H1 (cell line): ENCODE data around the gene DCLK1. TPM values are rescaled to one million over a fixed set of nuclear protein-coding genes. Genes with fewer than 3 reads are reported as not detected.
A peak's percentile ranks its signal among the peaks of the same experiment; 100 is the strongest.

ENCODE experiments used
- CTCF ChIA-PET: fragments of 300-600 bp; sonication (Branson Sonifier 250); formaldehyde crosslinking; loops from one replicate; lab custom pipeline; 2021; ENCODE audit not compliant: partially characterized antibody; lab: Charles Lee
- POLR2A ChIA-PET: fragments of 300-600 bp; sonication (Branson Sonifier 250); formaldehyde crosslinking; loops from one replicate; lab custom pipeline; 2021; ENCODE audit warnings: inconsistent platforms; ENCODE audit not compliant: partially characterized antibody; lab: Charles Lee
- DNase-seq, 2 experiments: peaks; one replicate each; pipeline versions ENCODE4 v3.0.0 to v3.0.0-alpha.2; 2010 to 2022; ENCODE audit warnings: low spot score in 2 of 2, low read depth in 1 of 2, mixed read lengths in 1 of 2
- FAIRE-seq: peaks from 2 replicates; lab custom pipeline; 2011; peaks lifted over from hg19 to GRCh38; lab: Jason Lieb, UNC
- H2AFZ ChIP-seq: 2 replicates; pipeline ENCODE4 v1.8.1; 2012; ENCODE audit warnings: low read length, inconsistent platforms
- H2AK5ac ChIP-seq: 2 replicates; pipeline ENCODE4 v1.6.1; 2013; ENCODE audit warnings: low read depth, low read length
- H2BK120ac ChIP-seq: replicated peaks from 2 replicates; pipeline ENCODE3; 2013; ENCODE audit warnings: low read depth, low read length, inconsistent platforms
- H2BK12ac ChIP-seq: 2 replicates; pipeline ENCODE4 v1.6.1; 2013; ENCODE audit warnings: low read depth, low read length
- H2BK15ac ChIP-seq: 2 replicates; pipeline ENCODE4 v1.6.1; 2013; ENCODE audit warnings: low read length
- H2BK20ac ChIP-seq: 2 replicates; pipeline ENCODE4 v1.6.1; 2013; ENCODE audit warnings: low read length
- H2BK5ac ChIP-seq: 2 replicates; pipeline ENCODE4 v1.6.1; 2013; ENCODE audit warnings: low read depth, low read length
- H3K14ac ChIP-seq: 2 replicates; pipeline ENCODE4 v1.6.1; 2013; ENCODE audit warnings: inconsistent platforms; ENCODE audit not compliant: insufficient read length
- H3K18ac ChIP-seq: 2 replicates; pipeline ENCODE4 v1.6.1; 2013; ENCODE audit warnings: low read length; ENCODE audit errors: extremely low read depth
- H3K23ac ChIP-seq: 2 replicates; pipeline ENCODE4 v1.6.1; 2013; ENCODE audit warnings: inconsistent platforms; ENCODE audit not compliant: insufficient read length
- H3K23me2 ChIP-seq: 2 replicates; pipeline ENCODE4 v1.6.1; 2013; ENCODE audit warnings: low read depth, low read length
- H3K27ac ChIP-seq: 2 replicates; pipeline ENCODE4 v1.6.1; 2011; ENCODE audit warnings: low read depth, low read length, inconsistent platforms
- H3K27me3 ChIP-seq, 4 experiments: replicated peaks in 1 of 4; 1 replicate in 1 of 4; 2 replicates in 3 of 4; pipeline versions ENCODE4 v1.6.1 to v1.8.1; 2011 to 2013; ENCODE audit warnings: low read length in 3 of 4, mild to moderate bottlenecking in 3 of 4, inconsistent platforms in 2 of 4, mixed read lengths in 2 of 4, moderate library complexity in 1 of 4; ENCODE audit not compliant: control insufficient read depth in 3 of 4, insufficient read depth in 3 of 4; ENCODE audit errors: extremely low read depth in 1 of 4
- H3K36me3 ChIP-seq, 4 experiments: 2 replicates each; pipeline versions ENCODE4 v1.6.1 to v1.8.1; 2011 to 2013; ENCODE audit warnings: mild to moderate bottlenecking in 4 of 4, low read length in 3 of 4, moderate library complexity in 2 of 4, control low read depth in 1 of 4, inconsistent platforms in 1 of 4; ENCODE audit not compliant: insufficient read depth in 4 of 4, control insufficient read depth in 2 of 4
- H3K4ac ChIP-seq: replicated peaks from 2 replicates; pipeline ENCODE3; 2013; ENCODE audit warnings: low read length, low read depth, mixed read lengths, inconsistent platforms; ENCODE audit not compliant: insufficient read length
- H3K4me1 ChIP-seq, 4 experiments: replicated peaks in 1 of 4; 1 replicate in 1 of 4; 2 replicates in 3 of 4; pipeline versions ENCODE4 v1.6.1 to v1.8.1; 2011 to 2013; ENCODE audit warnings: low read length in 3 of 4, inconsistent platforms in 2 of 4, mixed read lengths in 1 of 4; ENCODE audit not compliant: insufficient read depth in 4 of 4, control insufficient read depth in 3 of 4
- H3K4me2 ChIP-seq, 2 experiments: 2 replicates each; pipeline versions ENCODE4 v1.6.1 to v1.8.1; 2011 to 2013; ENCODE audit warnings: low read depth in 2 of 2, low read length in 2 of 2, control low read depth in 1 of 2, inconsistent platforms in 1 of 2, mild to moderate bottlenecking in 1 of 2; ENCODE audit not compliant: insufficient read depth in 1 of 2
- H3K4me3 ChIP-seq, 4 experiments: fragments of 200-600, 300-600 bp in 1 of 4; sonication (generic), shearing (Covaris generic), sonication (Bioruptor Twin) in 1 of 4; 2 replicates each; pipeline versions ENCODE4 v1.5.1 to v1.8.1; 2011 to 2016; ENCODE audit warnings: low read length in 4 of 4, low read depth in 3 of 4, control low read depth in 2 of 4, inconsistent platforms in 2 of 4, mild to moderate bottlenecking in 2 of 4, mixed read lengths in 1 of 4, moderate library complexity in 1 of 4; ENCODE audit not compliant: insufficient read depth in 2 of 4; ENCODE audit errors: extremely low read depth in 1 of 4
- H3K56ac ChIP-seq: replicated peaks from 2 replicates; pipeline ENCODE3; 2013; ENCODE audit warnings: low read depth, mild to moderate bottlenecking, mixed read lengths, low read length, inconsistent platforms; ENCODE audit not compliant: insufficient read length
- H3K79me1 ChIP-seq: 2 replicates; pipeline ENCODE4 v1.6.1; 2013; ENCODE audit warnings: low read depth, low read length, control low read depth
- H3K79me2 ChIP-seq, 2 experiments: 2 replicates each; pipeline versions ENCODE4 v1.6.1 to v1.8.1; 2012 to 2013; ENCODE audit warnings: low read length in 2 of 2, mild to moderate bottlenecking in 2 of 2, inconsistent platforms in 1 of 2; ENCODE audit not compliant: insufficient read depth in 2 of 2, control insufficient read depth in 1 of 2
- H3K9ac ChIP-seq, 4 experiments: replicated peaks in 1 of 4; 1 replicate in 1 of 4; 2 replicates in 3 of 4; pipeline versions ENCODE4 v1.6.1 to v1.8.1; 2011 to 2013; ENCODE audit warnings: low read depth in 3 of 4, low read length in 3 of 4, control low read depth in 2 of 4, mild to moderate bottlenecking in 2 of 4, moderate library complexity in 2 of 4, inconsistent platforms in 1 of 4; ENCODE audit errors: extremely low read depth in 1 of 4
- H3K9me3 ChIP-seq, 2 experiments: 2 replicates each; pipeline versions ENCODE4 v1.6.1 to v1.8.1; 2012 to 2013; ENCODE audit warnings: mild to moderate bottlenecking in 2 of 2, moderate library complexity in 2 of 2, control low read depth in 1 of 2, inconsistent platforms in 1 of 2, low read depth in 1 of 2, low read length in 1 of 2, mixed read lengths in 1 of 2; ENCODE audit not compliant: insufficient read depth in 2 of 2
- H4K20me1 ChIP-seq, 2 experiments: replicated peaks in 1 of 2; 2 replicates each; pipeline versions ENCODE3 to v1.8.1; 2011 to 2013; ENCODE audit warnings: inconsistent platforms in 2 of 2, low read length in 2 of 2, mild to moderate bottlenecking in 1 of 2; ENCODE audit not compliant: insufficient read depth in 2 of 2, control insufficient read depth in 1 of 2
- H4K5ac ChIP-seq: 2 replicates; pipeline ENCODE4 v1.6.1; 2013; ENCODE audit warnings: low read length, low read depth, mixed read lengths, inconsistent platforms; ENCODE audit not compliant: insufficient read length
- H4K8ac ChIP-seq: 2 replicates; pipeline ENCODE4 v1.8.0; 2013; ENCODE audit warnings: mild to moderate bottlenecking, moderate library complexity, low read length, inconsistent platforms; ENCODE audit not compliant: insufficient read depth; ENCODE audit errors: extremely low read depth
- H4K91ac ChIP-seq: replicated peaks from 2 replicates; pipeline ENCODE3; 2013; ENCODE audit warnings: low read length, mixed read lengths, inconsistent platforms; ENCODE audit not compliant: insufficient read length
- ASH2L ChIP-seq: fragments of 200-600, 300-600 bp; sonication (generic); IDR thresholded peaks from one replicate; pipeline ENCODE4 v1.7.1; 2017; ENCODE audit warnings: low read length
- BCL11A ChIP-seq, 2 experiments: IDR thresholded peaks; one replicate each; pipeline ENCODE4 v1.6.1; 2011; ENCODE audit warnings: low read depth in 2 of 2, low read length in 2 of 2, mild to moderate bottlenecking in 2 of 2
- CBX5 ChIP-seq: fragments of 300-800, 300-1000 bp; sonication (generic); IDR thresholded peaks from 2 replicates; pipeline ENCODE4 v1.7.1; 2016; ENCODE audit warnings: antibody characterized with exemption, low read length, low read depth
- PHF8 ChIP-seq: fragments of 200-600 bp; sonication (generic); conservative IDR thresholded peaks from 2 replicates; pipeline ENCODE4 v1.7.1; 2012; ENCODE audit warnings: low read depth, mild to moderate bottlenecking, inconsistent platforms, low read length, moderate library complexity
- WGBS, 2 experiments: shearing (Covaris generic) in 1 of 2; methylation state at CpG; one replicate each; pipeline versions ENCODE4 v1.1.6 to v1.1.7; 2013 to 2015; ENCODE audit warnings: low lambda C conversion rate in 2 of 2, mixed read lengths in 2 of 2, inconsistent platforms in 1 of 2, low coverage in 1 of 2, missing lambda C conversion rate in 1 of 2; ENCODE audit not compliant: insufficient replicate concordance in 2 of 2, insufficient coverage in 1 of 2, insufficient read length in 1 of 2; ENCODE audit errors: extremely low coverage in 1 of 2, missing lambda C conversion rate in 1 of 2; 5-methylcytosine and 5-hydroxymethylcytosine counted together
- polyA plus RNA-seq, 7 experiments: library from polyadenylated mRNA; depleted of rRNA in 3 of 7; stranded (reverse) in 5 of 7; unstranded in 2 of 7; fragments of >200 nt in 5 of 7; fragments of 200-250 nt in 2 of 7; gene quantifications; 1 replicate in 5 of 7; 2 replicates in 1 of 7; 4 replicates in 1 of 7; pipeline versions ENCODE4 v1.2.1 to v1.2.3, GENCODE V29; 2011 to 2013; ENCODE audit warnings: missing spikeins in 2 of 7, mixed read lengths in 2 of 7
- total RNA-seq: library from RNA; stranded (reverse); fragmentation: NEBNext Ultra II Directional; extraction: Animal tissue kit (Norgen Biotek cat#: 25700); gene quantifications from 2 replicates; pipeline ENCODE4 v1.2.1, GENCODE V29; 2021
- TF ChIP-seq, protein P1 (sequence below), 3 experiments: IDR thresholded peaks; 1 replicate in 2 of 3; 2 replicates in 1 of 3; pipeline versions ENCODE4 v1.5.1 to v1.6.1; 2011; ENCODE audit warnings: low read length in 3 of 3, mild to moderate bottlenecking in 3 of 3, inconsistent platforms in 2 of 3, low read depth in 1 of 3, moderate library complexity in 1 of 3; ENCODE audit not compliant: insufficient read depth in 1 of 3; ENCODE audit errors: control extremely low read depth in 1 of 3
- TF ChIP-seq, protein P2 (sequence below): IDR thresholded peaks from 2 replicates; pipeline ENCODE4 v1.6.1; 2012; ENCODE audit warnings: inconsistent platforms
- TF ChIP-seq, protein P3 (sequence below): IDR thresholded peaks from 2 replicates; pipeline ENCODE4 v1.6.1; 2011; ENCODE audit warnings: low read length, improper control_type of control experiment

The DCLK1 gene
- total and polyA plus RNA-seq, 2 of the 8 experiments (the other 6 are each of a cell fraction or from before 2014, with no cell fraction given) = 22.8 to 41.0 TPM

DNA sequence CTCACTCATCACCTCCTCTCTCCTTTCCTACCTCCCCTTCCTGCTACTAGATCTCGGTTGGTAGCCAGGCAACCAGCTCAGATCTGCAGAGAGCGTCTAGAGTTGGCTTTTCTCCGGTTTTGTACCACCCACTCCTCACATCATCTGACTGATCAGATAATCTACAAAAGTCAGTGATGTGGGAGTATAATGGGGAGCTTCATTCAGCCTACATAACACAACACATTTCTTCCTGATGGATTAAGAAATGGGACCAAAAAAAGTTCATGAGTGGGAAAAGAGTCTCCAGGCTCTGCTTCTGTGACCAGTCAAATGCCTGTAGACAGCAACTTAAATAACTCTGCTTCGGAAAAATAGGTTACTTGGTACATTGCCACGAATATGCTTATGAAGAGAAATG is 279.8 kb downstream of the DCLK1 start:
- H3K18ac ChIP-seq = no peak overlapping the region
- peaks cover 5 to 24% (median 17%) of the 10 kb centered on the region in 4 experiments for H3K4me1 ChIP-seq
- no peaks in the 10 kb centered on the region for H4K20me1 ChIP-seq
- no peak overlapping the region for H3K56ac ChIP-seq
- no peak for DNase-seq
- H2BK5ac ChIP-seq = no peak overlapping the region
- WGBS, 2 experiments = 96% methylated on average over 5 of the region's 5 CpGs; no CpG with 5 or more reads in 1 of the 2 experiments
- H2BK15ac ChIP-seq = no peak overlapping the region
- H3K4me3 ChIP-seq = no peak overlapping the region
- peaks cover 2 to 20% (median 7%) of the 10 kb centered on the region in 4 experiments; a peak in 7 of 8 replicates for H3K36me3 ChIP-seq
- no peaks in the 10 kb centered on the region for H3K9me3 ChIP-seq
- H3K23me2 ChIP-seq = peaks cover 2% of the 10 kb centered on the region
- H3K4me2 ChIP-seq = no peak overlapping the region; a peak in 1 of 4 replicates
- H4K91ac ChIP-seq = no peak overlapping the region
- peaks cover 0 to 37% of the 10 kb centered on the region in 2 experiments; a peak in 2 of 4 replicates for H3K79me2 ChIP-seq
- TF ChIP-seq, protein P1, sequence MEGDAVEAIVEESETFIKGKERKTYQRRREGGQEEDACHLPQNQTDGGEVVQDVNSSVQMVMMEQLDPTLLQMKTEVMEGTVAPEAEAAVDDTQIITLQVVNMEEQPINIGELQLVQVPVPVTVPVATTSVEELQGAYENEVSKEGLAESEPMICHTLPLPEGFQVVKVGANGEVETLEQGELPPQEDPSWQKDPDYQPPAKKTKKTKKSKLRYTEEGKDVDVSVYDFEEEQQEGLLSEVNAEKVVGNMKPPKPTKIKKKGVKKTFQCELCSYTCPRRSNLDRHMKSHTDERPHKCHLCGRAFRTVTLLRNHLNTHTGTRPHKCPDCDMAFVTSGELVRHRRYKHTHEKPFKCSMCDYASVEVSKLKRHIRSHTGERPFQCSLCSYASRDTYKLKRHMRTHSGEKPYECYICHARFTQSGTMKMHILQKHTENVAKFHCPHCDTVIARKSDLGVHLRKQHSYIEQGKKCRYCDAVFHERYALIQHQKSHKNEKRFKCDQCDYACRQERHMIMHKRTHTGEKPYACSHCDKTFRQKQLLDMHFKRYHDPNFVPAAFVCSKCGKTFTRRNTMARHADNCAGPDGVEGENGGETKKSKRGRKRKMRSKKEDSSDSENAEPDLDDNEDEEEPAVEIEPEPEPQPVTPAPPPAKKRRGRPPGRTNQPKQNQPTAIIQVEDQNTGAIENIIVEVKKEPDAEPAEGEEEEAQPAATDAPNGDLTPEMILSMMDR (IDR thresholded peaks at IDR 0.05; ENCODE audit: control extremely low read depth in 1 of 3, insufficient read depth in 1 of 3, low read depth in 1 of 3, low read length in 3 of 3) = no peak
- TF ChIP-seq, protein P2, sequence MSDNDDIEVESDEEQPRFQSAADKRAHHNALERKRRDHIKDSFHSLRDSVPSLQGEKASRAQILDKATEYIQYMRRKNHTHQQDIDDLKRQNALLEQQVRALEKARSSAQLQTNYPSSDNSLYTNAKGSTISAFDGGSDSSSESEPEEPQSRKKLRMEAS = no peak
- TF ChIP-seq CBX5 (no peak), PHF8 (no peak), BCL11A (IDR thresholded peaks at IDR 0.05; ENCODE audit: low read depth in 2 of 2, low read length in 2 of 2) (no peak), ASH2L (no peak)
- TF ChIP-seq, protein P3, sequence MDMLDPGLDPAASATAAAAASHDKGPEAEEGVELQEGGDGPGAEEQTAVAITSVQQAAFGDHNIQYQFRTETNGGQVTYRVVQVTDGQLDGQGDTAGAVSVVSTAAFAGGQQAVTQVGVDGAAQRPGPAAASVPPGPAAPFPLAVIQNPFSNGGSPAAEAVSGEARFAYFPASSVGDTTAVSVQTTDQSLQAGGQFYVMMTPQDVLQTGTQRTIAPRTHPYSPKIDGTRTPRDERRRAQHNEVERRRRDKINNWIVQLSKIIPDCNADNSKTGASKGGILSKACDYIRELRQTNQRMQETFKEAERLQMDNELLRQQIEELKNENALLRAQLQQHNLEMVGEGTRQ = no peak
- H3K79me1 ChIP-seq = peaks cover 5% of the 10 kb centered on the region; the same call in 1 of the 2 replicates
- H2BK20ac ChIP-seq = no peak overlapping the region
- no peak overlapping the region for H2BK120ac ChIP-seq
- H3K27me3 ChIP-seq = no peaks in the 10 kb centered on the region
- no peak overlapping the region for H2AK5ac ChIP-seq
- H3K4ac ChIP-seq = no peak overlapping the region
- CTCF ChIA-PET = interaction anchor here (0.6 to 2.0 kb wide), 10 partner anchors 10 to 346 kb away, joined by 3 to 9 read pairs (median 4); no protein-coding TSS in a partner anchor
- H2AFZ ChIP-seq = no peak overlapping the region
- H3K23ac ChIP-seq = no peak overlapping the region
- H3K9ac ChIP-seq = no peak overlapping the region
- no peak for FAIRE-seq
- H4K8ac ChIP-seq = no peak overlapping the region
- no peak overlapping the region for H3K14ac ChIP-seq
- no peak overlapping the region for H4K5ac ChIP-seq
- peak overlapping the region; percentile 56; the same call in 1 of the 2 replicates for H2BK12ac ChIP-seq
- POLR2A ChIA-PET = no interaction called here
- no peak overlapping the region for H3K27ac ChIP-seq
